ENCODE measurements around the gene TMEM259. TPM values are rescaled to one million over a fixed set of nuclear protein-coding genes. Genes with fewer than 3 reads are reported as not detected.

TMEM259 gene
- total RNA-seq, 1 experiment from 2014 or later, result 202 TPM

GRCh38 chr19:1060689-1061088, 39.8 kb upstream of the TMEM259 start:
- H3K9me3 ChIP-seq (ENCODE audit: control insufficient read depth in 1 of 2, insufficient read depth in 1 of 2, low read depth in 1 of 2, low read length in 2 of 2), result no peaks in the 10 kb centered on the region
- RAD21 ChIA-PET (ENCODE audit: low non-redundant PET in 1 of 2, low total read pairs in 2 of 2, uncharacterized antibody in 2 of 2, unreplicated experiment in 2 of 2), result no interaction called here
- DNase-seq (ENCODE audit: low read depth, low spot score), result no peak
- H3K9ac ChIP-seq (ENCODE audit: low read length), result no peak overlapping the region
- intact Hi-C loops (cut with micrococcal nuclease), result loop anchor here (5.0 kb wide), 1 partner anchor 42 kb away; the partner anchor contains the start of gene GPX4
- H3K4me1 ChIP-seq (ENCODE audit: control insufficient read depth in 1 of 2, insufficient read depth in 2 of 2, low read length in 2 of 2), result peaks cover 23 to 39% of the 10 kb centered on the region in 2 experiments
- H3K27me3 ChIP-seq (ENCODE audit: insufficient read depth, low read length), result no peaks in the 10 kb centered on the region
- H3K4me2 ChIP-seq (ENCODE audit: low read length), result no peak overlapping the region
- POLR2A ChIA-PET, result no interaction called here
- no peaks in the 10 kb centered on the region for H4K20me1 ChIP-seq (ENCODE audit: insufficient read depth)
- TF ChIP-seq CEBPB (IDR thresholded peaks at IDR 0.05; ENCODE audit: low read depth) (no peak), SP1 (IDR thresholded peaks at IDR 0.05; ENCODE audit: low read depth) (no peak), REST (IDR thresholded peaks at IDR 0.05; ENCODE audit: low read depth) (no peak), ZBTB33 (IDR thresholded peaks at IDR 0.05; ENCODE audit: extremely low read depth, insufficient replicate concordance, low read length) (no peak), EZH2 (IDR thresholded peaks at IDR 0.05) (no peak), SIN3A (IDR thresholded peaks at IDR 0.05; ENCODE audit: low read depth) (no peak), EGR1 (IDR thresholded peaks at IDR 0.05; ENCODE audit: low read depth) (no peak), ELF1 (IDR thresholded peaks at IDR 0.05; ENCODE audit: borderline replicate concordance, low read depth) (no peak), YY1 (IDR thresholded peaks at IDR 0.05; ENCODE audit: extremely low read depth, insufficient replicate concordance, low read depth, low read length) (no peak), FOSL1 (IDR thresholded peaks at IDR 0.05; ENCODE audit: low read depth) (no peak), SRF (IDR thresholded peaks at IDR 0.05; ENCODE audit: low read depth) (no peak), TCF7L2 (IDR thresholded peaks at IDR 0.05; ENCODE audit: borderline replicate concordance, extremely low read depth, insufficient read depth, insufficient read length) (no peak)
- CTCF ChIA-PET, result interaction anchor here (0.5 kb wide), 1 partner anchor 12 kb away, joined by 4 read pairs; no protein-coding TSS in a partner anchor
- H3K9me2 ChIP-seq (ENCODE audit: insufficient read depth), result no peaks in the 10 kb centered on the region
- no peaks in the 10 kb centered on the region for H3K79me2 ChIP-seq (ENCODE audit: insufficient read depth, low read length)
- H3K4me3 ChIP-seq (replicated peaks in 1 of 2; ENCODE audit: low read depth in 1 of 2, low read length in 2 of 2), result no peak overlapping the region
- ATAC-seq, result no peak
- H2AFZ ChIP-seq (ENCODE audit: low read depth, low read length, poor library complexity, severe bottlenecking), result no peak overlapping the region
- no peaks in the 10 kb centered on the region; a peak in 1 of 4 replicates for H3K36me3 ChIP-seq (ENCODE audit: control insufficient read depth in 1 of 2, insufficient read depth in 2 of 2, low read length in 2 of 2)
- BruUV-seq (replicated peaks), result no TSS peak
- no peak overlapping the region; the same call in 1 of the 2 replicates for H3K27ac ChIP-seq (ENCODE audit: low read depth, low read length)

Data from HCT116 (cell line).